ENCODE measurements around the gene CSTF1. TPM values are rescaled to one million over a fixed set of nuclear protein-coding genes. Genes with fewer than 3 reads are reported as not detected.

Gene CSTF1
- total RNA-seq, 4 donors from 2014 or later: 5.2 to 21.8 (median 14.2) TPM

DNA sequence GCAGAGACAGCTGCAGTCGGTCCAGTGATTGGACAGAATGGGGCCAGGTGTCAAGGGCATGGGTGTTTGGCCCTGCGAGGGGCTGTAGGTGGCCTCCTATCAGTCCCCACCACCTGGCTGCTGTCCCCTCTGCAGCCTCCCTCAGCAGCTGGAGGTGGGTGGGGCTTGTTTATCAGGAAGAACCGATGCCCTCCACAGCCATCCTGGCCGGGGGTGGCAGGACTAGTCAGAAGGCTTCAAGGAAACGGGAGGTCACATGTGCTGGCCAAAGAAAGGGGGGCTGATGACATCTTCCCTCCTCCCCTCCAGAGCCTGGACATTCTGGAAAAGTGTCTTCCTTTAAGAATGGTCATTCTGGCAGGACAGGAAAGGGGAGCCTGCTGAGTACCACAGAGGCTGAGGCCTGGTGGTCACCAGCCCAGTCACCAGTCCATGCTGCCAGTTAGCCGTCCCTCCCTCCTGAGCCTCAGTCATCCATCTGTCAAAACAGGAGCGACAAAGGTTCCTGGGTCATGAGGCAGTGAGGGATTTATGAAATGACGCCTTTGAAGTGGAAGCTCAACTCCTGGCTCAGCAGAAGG lies 29.5 kb upstream of the CSTF1 start:
- 57 to 67% methylated on average over 1 to 8 of the region's 8 CpGs for WGBS, 2 donors (ENCODE audit: low coverage in 1 of 2)
- H3K4me1 ChIP-seq: peaks cover 2 to 28% (median 11%) of the 10 kb centered on the region in 4 donors
- intact Hi-C loops (cut with DNase I; ENCODE audit: low total_unique reads): no loop called here
- H3K36me3 ChIP-seq: peaks cover 0 to 22% (median 7%) of the 10 kb centered on the region in 4 donors
- H3K27me3 ChIP-seq: no peaks in the 10 kb centered on the region
- DNase-seq: no peak
- in situ Hi-C loops (cut with MboI; ENCODE audit: low pct_ligation_motif_present in 1 of 4, low pct_unique_long_range_greater_than_20kb in 1 of 4, low sequenced_read_pairs in 3 of 4): no loop called here
- no peaks in the 10 kb centered on the region for H3K9me3 ChIP-seq
- no peak overlapping the region for H3K4me3 ChIP-seq
- no peak overlapping the region for H3K27ac ChIP-seq
- TF ChIP-seq EP300 (IDR thresholded peaks at IDR 0.05; ENCODE audit: low read depth) (no peak), POLR2A (IDR thresholded peaks at IDR 0.05) (no peak), POLR2AphosphoS5 (IDR thresholded peaks at IDR 0.05) (no peak)
- TF ChIP-seq, protein P1, sequence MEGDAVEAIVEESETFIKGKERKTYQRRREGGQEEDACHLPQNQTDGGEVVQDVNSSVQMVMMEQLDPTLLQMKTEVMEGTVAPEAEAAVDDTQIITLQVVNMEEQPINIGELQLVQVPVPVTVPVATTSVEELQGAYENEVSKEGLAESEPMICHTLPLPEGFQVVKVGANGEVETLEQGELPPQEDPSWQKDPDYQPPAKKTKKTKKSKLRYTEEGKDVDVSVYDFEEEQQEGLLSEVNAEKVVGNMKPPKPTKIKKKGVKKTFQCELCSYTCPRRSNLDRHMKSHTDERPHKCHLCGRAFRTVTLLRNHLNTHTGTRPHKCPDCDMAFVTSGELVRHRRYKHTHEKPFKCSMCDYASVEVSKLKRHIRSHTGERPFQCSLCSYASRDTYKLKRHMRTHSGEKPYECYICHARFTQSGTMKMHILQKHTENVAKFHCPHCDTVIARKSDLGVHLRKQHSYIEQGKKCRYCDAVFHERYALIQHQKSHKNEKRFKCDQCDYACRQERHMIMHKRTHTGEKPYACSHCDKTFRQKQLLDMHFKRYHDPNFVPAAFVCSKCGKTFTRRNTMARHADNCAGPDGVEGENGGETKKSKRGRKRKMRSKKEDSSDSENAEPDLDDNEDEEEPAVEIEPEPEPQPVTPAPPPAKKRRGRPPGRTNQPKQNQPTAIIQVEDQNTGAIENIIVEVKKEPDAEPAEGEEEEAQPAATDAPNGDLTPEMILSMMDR (IDR thresholded peaks at IDR 0.05): no peak

DNA sequence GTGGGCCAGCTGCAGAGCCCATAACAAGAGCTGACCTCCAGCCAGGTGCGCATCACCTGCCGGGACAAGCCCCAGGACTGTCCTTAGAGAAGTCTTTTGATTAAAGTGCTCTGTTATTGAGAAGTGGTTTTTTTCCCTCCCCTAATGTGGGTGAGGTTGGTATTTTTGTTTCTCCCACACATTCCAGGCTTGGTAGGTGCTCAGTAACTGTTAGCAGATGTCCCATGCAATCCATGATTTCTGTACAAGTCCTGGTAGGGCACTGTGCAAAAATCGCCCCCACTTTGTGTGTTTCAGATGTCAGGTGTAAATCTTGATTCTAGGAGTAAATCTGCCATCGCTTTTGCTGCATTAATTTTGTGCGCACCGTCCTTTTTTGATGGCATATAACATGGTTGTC lies 29.0 kb upstream of the CSTF1 start:
- in situ Hi-C loops (cut with MboI; ENCODE audit: low pct_ligation_motif_present in 1 of 4, low pct_unique_long_range_greater_than_20kb in 1 of 4, low sequenced_read_pairs in 3 of 4) (no loop called here), intact Hi-C loops (cut with DNase I; ENCODE audit: low total_unique reads) (no loop called here)
- no peaks in the 10 kb centered on the region for H3K27me3 ChIP-seq
- H3K27ac ChIP-seq: no peak overlapping the region
- no peak for DNase-seq
- peaks cover 2 to 23% (median 11%) of the 10 kb centered on the region in 4 donors for H3K4me1 ChIP-seq
- 93 to 94% methylated on average over 3 to 6 of the region's 6 CpGs for WGBS, 2 donors (ENCODE audit: low coverage in 1 of 2)
- H3K9me3 ChIP-seq: no peaks in the 10 kb centered on the region
- TF ChIP-seq, protein P1 (IDR thresholded peaks at IDR 0.05): no peak
- TF ChIP-seq POLR2AphosphoS5 (IDR thresholded peaks at IDR 0.05): no peak
- no peak for TF ChIP-seq POLR2A (IDR thresholded peaks at IDR 0.05)
- TF ChIP-seq EP300 (IDR thresholded peaks at IDR 0.05; ENCODE audit: low read depth): no peak
- H3K36me3 ChIP-seq: peaks cover 0 to 22% (median 7%) of the 10 kb centered on the region in 4 donors
- no peak overlapping the region for H3K4me3 ChIP-seq

DNA sequence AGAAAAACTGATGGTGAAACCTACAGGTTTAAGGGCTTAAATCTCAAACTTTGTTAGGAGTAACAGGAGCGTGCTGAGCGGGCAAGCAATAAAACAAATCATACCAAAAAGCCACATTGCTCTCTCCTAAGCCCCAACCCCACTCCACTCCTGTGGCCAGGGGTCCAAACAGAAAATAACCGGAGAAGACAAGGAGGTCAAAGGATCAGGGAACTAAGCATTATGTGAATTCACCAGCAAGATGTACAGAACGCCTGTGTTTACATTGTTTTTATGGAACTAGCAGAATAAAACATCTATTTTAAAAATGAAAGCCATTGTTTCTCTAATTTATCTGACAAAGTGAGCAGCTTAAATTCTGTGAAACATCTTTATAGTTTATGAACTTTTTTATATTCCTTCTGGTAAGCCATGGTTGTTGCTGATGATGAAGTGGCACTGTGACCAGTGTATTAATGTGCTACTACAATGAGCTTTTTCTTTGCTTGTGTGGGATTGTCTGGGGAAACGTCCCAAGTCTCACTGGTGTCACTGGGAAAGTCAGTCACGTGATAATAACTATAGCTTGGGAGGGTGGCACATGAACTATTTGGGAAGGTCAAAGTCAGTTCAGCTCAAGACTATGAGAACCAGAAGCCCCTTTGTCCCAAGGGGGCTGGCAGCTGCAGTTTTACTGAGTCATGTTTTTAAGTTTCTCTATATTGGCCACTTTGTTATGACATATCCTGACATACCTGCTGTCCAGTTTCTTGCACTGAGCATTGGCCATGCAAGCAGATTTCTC lies 23.9 kb upstream of the CSTF1 start:
- Histone ChIP-seq H3K9me3 (no peaks in the 10 kb centered on the region), H3K4me3 (no peak overlapping the region), H3K27me3 (no peaks in the 10 kb centered on the region), H3K27ac (no peak overlapping the region), H3K36me3 (peaks cover 0 to 22% (median 7%) of the 10 kb centered on the region in 4 donors), H3K4me1 (no peaks in the 10 kb centered on the region)
- intact Hi-C loops (cut with DNase I; ENCODE audit: low total_unique reads) (no loop called here), in situ Hi-C loops (cut with MboI; ENCODE audit: low pct_ligation_motif_present in 1 of 4, low pct_unique_long_range_greater_than_20kb in 1 of 4, low sequenced_read_pairs in 3 of 4) (no loop called here)
- no peak for TF ChIP-seq EP300 (IDR thresholded peaks at IDR 0.05; ENCODE audit: low read depth)
- no peak for TF ChIP-seq POLR2AphosphoS5 (IDR thresholded peaks at IDR 0.05)
- no peak for TF ChIP-seq POLR2A (IDR thresholded peaks at IDR 0.05)
- TF ChIP-seq, protein P1 (IDR thresholded peaks at IDR 0.05): no peak
- no peak for DNase-seq
- WGBS, 2 donors (ENCODE audit: low coverage in 1 of 2): 74 to 77% methylated on average over 5 to 6 of the region's 6 CpGs

DNA sequence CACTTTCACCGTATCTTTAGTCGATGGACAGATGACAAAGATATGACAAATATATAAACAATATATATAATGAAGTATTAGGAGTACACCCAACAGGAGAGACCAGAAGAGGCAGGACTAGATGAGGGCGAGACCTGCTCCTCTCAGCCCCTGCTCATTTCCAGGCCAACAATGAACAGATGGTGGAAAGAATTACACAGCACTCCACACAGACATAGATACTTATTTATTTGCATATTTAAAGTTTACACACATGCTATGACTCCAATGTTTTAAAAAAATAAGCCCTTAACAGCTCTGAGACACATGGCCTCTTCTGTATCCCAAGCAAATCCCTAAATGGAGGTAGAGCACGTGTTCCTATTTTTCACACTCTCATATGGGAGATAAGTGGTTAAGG lies 23.3 kb upstream of the CSTF1 start:
- no peak for DNase-seq
- Histone ChIP-seq H3K4me1 (no peaks in the 10 kb centered on the region), H3K4me3 (no peak overlapping the region), H3K27ac (no peak overlapping the region), H3K36me3 (peaks cover 0 to 22% (median 7%) of the 10 kb centered on the region in 4 donors), H3K27me3 (no peaks in the 10 kb centered on the region), H3K9me3 (no peaks in the 10 kb centered on the region)
- 76 to 90% methylated on average over 4 of the region's 4 CpGs for WGBS, 2 donors (ENCODE audit: low coverage in 1 of 2)
- in situ Hi-C loops (cut with MboI; ENCODE audit: low pct_ligation_motif_present in 1 of 4, low pct_unique_long_range_greater_than_20kb in 1 of 4, low sequenced_read_pairs in 3 of 4): no loop called here
- TF ChIP-seq POLR2AphosphoS5 (IDR thresholded peaks at IDR 0.05): no peak
- TF ChIP-seq EP300 (IDR thresholded peaks at IDR 0.05; ENCODE audit: low read depth): no peak
- TF ChIP-seq, protein P1 (IDR thresholded peaks at IDR 0.05): no peak
- TF ChIP-seq POLR2A (IDR thresholded peaks at IDR 0.05): no peak
- intact Hi-C loops (cut with DNase I; ENCODE audit: low total_unique reads): no loop called here

Data from transverse colon (tissue), 4 donors.